Activated CD4-positive, CD25-positive, alpha-beta regulatory T cell treated with anti-CD3 and anti-CD28 coated beads, Interleukin-2, amount 50 U/mL, for 72 hours (primary cell): Measurements from ENCODE around the gene MAP2K6.

Source experiments
- DNase-seq: peaks from one replicate; pipeline ENCODE4 v3.0.0; 2021

MAP2K6 gene

GRCh38 chr17:69539781-69540319, 125.4 kb downstream of the MAP2K6 start:
- DNase-seq: no peak

DNA sequence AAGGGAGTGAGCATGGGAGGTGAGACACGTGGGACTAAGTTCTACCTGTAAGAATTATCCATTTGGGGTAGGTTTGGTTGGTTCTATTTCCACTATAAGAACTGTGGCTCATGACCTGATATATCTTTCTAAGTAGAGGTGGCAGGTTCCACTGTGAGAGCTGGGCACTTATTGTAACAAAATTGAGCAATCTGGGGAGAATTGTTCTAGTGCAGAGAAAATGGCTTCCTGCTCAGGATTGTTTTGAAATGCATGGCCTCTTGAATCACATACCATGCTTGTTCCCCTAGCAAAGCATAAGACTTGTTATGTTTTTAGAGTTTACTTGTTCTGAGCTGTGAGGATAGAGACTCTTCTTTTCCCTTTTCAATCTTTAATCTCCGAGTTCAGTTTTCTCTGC, 125.9 kb downstream of the MAP2K6 start:
- DNase-seq: no peak

DNA sequence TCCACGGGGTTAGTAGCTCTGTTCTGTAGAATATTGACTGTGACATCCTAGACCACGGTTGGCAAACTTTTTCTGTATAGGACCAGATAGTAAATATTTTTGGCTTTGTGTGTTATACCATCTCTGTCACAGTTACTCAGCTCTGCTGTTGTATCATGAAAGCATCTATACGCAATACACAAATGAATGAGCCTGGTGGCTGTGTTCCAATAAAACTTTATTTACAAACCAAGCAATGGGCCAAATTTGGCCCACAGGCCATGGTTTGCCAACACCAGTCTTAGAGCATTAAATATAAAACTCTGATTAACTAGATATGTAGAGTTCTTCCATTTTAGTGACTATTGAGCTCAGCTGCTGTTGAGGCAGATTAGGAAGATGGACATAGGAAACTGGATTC, 132.7 kb downstream of the MAP2K6 start:
- no peak for DNase-seq

DNA sequence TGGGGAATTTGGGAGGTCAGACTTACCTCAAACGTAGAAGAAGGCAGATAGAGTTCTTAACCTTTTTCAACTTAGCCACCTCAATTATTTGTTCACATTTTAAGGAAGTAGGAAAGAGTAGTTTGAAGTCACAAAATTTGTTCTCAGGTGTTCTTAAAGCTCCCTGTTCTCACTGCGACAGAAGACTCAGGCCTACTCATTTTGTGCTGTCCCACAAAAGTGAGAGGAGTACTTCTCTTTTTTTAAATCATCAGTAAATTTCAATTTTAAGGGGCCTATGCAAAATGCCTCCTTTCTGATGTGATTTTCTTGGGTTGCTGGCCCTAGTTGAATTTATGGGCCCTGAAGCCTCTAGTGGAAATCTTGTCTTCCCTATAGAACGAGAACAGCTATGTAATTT, 133.4 kb downstream of the MAP2K6 start:
- no peak for DNase-seq

DNA sequence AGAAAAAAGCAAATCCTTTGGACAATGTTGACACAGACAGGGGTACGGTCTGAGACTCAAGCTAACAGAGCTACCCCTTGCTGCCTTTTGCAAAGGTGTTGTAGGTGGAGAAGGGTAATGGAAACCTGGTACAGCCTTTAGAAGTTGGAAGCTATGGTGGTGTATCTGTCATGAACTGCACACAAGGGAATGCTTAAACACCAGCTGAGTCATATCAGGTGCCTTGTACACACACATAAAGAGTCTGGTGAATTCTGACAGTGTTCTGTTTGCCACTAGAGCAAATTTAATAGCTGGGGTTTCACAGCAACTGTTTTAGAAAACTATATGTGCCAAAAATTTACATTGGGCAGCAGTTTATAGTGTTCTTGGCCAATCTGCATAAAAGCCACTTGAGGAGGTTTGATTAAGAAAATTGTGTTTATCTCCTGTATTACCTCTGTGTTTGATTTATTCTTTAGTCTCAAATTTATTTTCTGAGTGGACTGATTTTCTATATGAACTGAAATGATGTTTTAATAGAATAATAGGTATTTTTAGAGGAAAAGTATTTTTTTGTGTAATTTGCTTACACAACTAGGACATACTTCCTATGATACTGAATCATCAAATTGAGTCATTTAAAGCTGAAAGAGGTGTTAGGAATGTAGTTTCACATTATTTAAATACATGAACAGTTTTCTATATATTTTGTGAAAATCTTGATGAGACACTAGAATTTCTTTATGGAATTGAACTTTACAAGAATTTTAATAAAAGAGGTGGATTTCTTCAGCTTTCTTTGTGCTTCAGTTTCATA, 136.9 kb downstream of the MAP2K6 start:
- DNase-seq: no peak

DNA sequence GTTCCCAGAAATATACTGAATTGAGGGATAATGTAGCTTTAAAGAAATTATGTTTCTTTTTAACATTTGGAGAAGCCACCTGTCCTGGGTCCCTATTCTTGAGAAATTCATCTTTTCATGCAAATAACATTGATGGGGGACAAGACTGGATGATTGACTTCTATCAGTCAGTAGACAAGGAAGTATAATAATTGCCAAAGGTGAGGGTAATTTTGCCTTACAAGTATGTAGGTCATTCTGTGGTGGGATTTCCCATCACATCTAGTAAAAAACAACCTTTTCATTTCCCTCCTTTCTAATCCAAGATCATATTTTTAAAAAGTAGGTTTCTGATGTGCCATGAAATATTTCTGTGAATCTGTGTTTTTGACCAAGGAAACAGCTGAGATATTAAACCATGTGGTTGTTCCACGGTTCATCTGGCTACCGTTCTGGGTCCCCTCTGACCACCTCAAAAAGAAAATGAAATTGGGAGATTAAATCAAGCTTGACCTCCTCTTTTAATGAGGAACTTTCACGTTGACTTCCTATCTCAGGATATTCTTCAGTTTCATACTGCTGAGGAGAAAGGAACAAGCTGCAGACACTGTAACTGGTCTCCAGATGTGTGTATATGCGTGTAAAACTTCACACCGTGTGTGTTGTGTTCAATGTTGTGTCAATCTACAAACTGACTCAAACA, 138.6 kb downstream of the MAP2K6 start:
- DNase-seq: no peak

- no peak for DNase-seq
These were observed 140.6 kb downstream of the MAP2K6 start for GRCh38 chr17:69555056-69555455.

GRCh38 chr17:69557339-69557738, 142.8 kb downstream of the MAP2K6 start:
- DNase-seq: no peak

DNA sequence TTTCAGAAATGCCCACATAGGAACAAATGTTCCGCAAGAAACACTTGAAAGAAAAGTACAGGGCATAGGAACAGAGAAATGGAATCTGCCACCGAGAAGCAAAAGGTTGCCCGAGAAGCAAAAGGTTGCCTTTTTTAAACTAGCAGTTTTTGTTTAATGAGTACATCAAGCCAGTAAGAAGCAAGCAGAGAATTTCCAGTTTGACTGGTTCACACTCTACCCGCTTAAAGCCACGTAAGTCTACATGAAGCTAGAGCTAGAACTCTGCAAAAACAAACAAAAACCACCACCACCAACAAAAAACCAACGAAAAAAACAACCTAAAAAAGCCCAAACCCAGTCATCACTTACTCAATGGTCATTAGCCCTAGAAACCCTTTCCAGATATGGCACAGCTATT, 144.3 kb downstream of the MAP2K6 start:
- no peak for DNase-seq

GRCh38 chr17:69560987-69561441, 146.5 kb downstream of the MAP2K6 start:
- no peak for DNase-seq

- no peak for DNase-seq
These were observed 147.0 kb downstream of the MAP2K6 start for GRCh38 chr17:69561462-69561861.

DNA sequence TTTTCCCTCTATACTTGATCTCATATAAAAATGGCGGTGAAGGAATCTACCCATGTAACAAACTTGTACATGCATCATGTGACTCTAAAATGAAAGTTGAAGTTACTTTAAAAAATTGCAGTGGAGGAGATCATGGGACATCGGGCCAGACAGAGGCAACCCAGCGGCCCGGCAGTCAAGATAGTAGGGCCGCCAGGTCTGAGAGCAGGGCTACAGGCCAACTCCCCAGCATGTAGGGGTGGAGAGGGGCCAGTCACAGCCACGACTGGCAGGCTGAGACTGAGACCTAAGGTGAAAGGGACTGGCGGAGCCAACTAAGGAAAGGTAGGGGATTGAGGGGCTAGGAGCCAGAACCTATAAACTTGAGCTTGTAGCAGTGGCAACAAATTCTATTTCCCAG, 150.9 kb downstream of the MAP2K6 start:
- no peak for DNase-seq

DNA sequence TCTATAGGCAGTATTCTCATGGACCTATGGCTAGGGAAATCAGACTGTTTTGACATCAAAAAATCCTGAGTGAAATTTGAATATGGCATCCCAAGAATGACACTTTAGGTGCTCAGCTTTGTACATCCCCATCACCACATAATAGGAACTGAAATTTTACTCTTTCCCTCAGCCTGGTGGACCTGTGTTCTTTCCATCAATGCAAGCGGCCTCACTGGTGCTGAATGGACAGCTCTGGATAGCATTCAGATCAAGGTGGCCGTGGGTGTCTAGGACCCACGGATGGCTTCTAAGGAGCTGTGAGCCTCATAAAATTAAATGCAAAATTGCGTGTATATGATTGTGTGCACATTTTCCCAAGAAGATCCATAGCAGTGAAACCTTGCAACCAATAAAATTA, 152.6 kb downstream of the MAP2K6 start:
- no peak for DNase-seq

DNA sequence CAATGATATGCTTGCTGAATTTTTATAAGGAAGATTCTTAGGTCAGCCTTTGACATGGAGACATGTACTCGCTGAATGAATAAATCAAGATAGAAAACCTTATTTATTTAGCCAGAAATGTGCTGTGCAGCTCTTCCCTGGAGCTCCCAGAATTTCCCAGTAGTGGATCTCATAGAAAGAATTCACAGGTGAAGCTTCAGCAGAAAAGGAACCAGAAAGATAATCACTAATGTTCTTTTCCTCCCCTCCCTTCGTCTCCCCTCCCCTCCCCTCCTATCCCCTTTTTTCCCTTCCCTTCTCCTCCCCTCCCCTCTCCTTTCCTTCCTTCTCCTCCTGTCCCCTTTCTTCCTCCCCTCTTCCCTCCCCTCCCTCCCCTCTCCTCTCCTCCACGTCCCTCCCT, 158.2 kb downstream of the MAP2K6 start:
- no peak for DNase-seq

GRCh38 chr17:69573396-69573795, 158.9 kb downstream of the MAP2K6 start:
- DNase-seq: no peak

DNA sequence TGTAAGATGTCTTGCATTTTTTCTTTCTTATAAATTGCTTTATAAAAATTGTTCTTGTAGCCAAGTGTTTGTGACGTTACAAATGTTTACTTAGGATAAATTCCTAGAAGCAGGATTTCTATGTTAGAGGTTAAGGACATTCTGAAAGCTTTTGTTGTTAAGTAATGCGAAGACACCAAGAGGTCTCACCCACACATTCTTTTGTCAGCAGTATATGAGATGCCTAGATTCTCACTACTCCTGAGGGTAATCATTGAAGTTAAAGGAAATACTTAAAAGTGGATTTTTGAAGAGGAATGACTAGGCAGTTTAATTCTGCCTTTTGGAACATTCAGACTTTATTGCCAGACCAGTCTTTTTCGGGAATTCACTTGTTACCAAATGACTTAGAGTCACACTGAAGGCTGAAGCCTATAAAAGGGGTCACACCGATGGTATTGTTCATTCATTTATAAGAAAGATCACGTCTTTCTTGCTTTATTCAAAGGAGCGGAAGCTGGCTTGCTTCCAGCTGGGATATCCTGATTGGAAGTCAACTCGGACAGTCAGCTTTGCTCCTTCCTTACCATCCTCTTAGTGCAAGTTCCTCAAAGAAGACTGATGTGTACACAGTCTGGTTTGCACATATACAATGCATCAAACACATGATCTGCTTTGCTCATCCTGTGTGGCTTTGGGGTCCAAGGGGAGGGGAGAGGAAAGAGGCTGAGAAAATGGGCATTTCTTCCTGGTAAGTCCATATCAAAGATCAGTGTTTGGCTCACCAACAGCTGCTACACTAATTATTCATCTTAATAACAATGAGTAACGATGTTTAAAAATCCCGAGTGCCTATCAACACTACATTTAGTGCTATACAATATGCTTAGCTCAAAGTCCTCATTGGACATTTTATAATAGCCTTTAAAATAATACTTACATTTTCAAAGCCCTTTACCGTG, 160.0 kb downstream of the MAP2K6 start:
- no peak for DNase-seq

DNA sequence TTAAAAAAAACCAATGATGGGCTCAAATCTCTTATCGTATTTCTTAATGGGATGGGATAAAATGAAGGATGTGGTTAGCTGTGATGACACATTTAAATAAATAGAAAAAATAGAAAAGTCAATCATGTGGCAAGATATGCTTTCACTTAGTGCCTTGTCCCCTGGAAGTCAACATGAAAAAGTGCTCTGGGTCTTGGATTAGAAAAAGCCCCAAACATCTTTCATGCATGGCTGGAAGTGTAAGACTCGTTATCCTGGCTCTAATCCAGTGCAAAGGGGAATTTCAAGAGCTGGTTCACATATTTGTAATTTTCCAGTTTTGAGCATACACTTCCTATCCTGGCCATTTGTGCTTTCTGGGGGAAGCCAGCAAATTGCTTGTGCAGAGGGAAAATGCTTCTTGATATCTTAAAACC, 160.9 kb downstream of the MAP2K6 start:
- no peak for DNase-seq

GRCh38 chr17:69577098-69577497, 162.6 kb downstream of the MAP2K6 start:
- no peak for DNase-seq

GRCh38 chr17:69578385-69578936, 164.0 kb downstream of the MAP2K6 start:
- DNase-seq: no peak

DNA sequence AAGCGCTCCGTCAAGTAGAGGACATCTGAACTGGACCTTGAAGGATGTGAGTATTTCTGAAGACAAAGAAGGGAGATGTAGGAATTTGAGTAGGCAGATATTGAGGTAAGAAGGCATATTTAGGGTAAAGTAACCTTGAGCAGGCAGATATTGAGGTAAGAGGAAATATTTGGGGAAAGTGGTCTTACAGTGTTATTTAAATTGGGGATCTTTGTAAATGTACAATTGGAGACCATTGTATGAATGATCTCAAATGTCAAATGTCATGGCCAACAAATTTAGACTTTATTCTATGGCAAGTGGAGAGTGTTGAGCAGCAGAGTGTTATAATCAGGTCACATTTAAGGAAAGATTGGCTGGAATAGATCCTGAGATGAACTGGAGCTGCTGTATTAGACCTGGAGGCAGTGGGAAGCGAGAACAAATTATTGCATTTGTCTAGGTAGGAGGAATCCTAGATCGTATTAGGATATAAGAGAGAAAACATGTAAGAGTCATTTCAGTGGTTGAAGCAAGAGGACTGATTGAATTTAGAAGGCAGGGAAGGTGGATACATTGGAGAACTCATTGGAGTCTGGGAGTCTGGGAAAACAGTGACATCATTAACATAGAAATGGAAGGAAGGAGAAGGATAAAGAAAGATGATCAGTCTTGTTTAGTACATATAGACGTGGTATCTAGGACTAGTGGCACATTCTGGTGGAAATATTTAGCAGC, 165.6 kb downstream of the MAP2K6 start:
- no peak for DNase-seq

DNA sequence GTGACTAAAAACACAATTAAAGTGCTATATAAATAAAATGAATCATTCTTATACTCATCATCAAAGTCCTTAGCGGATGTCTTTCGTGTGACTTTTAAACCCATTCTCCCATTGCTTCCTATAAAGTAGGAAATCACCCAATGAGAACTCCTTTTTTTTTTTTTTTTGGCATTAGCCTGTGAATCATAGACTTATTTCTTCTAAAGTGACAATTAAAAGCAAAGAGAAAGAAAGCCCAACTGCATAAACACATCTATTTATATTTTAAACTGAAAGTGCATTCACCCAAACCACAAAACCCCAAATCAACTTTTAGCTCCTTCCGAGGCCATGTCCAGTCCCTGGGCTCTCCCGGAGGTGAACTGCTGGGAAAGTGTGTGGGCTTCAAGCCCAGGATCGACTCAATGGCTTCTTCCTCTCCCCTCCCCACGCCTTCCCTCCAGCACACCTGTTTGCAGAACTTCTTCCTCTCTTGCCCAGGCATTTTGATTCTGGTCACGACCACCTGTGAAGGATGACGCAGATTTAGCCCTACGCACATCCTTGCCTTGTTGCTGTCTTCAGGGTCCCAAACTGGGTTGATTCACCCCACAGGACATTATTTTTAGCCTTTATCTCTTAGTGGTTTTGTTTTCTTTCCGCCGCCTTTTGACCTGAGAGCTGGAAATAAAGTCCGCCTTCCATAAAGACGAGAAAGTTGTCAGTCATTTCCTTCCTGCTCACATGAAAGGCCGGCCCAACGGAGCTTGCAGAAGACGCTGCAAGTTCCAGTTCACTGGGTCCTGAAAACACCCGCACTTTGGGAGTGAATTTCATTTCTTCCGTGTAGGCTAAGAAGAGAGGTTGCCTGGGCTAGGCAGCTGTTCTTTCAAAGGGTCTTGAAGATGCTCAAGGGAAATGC, 166.8 kb downstream of the MAP2K6 start:
- no peak for DNase-seq
